OCI-LY3 (cell line): ENCODE results near the gene CACNA1C.

Experiments used
- H2AFZ ChIP-seq: fragments of 200-600, 300-600 bp; shearing (Covaris generic); 2 replicates; pipeline ENCODE4 v1.6.0; 2014; ENCODE audit warnings: antibody characterized with exemption, low read depth, low read length
- H3K27ac ChIP-seq: fragments of 200-600, 300-600 bp; sonication (generic); 2 replicates; pipeline ENCODE4 v1.5.1; 2014; ENCODE audit warnings: mild to moderate bottlenecking, low read length, moderate library complexity, mixed read lengths
- H3K27me3 ChIP-seq: fragments of 200-600, 300-600 bp; sonication (generic); 2 replicates; pipeline ENCODE4 v1.6.1; 2014; ENCODE audit warnings: low read depth, low read length, mixed read lengths
- H3K36me3 ChIP-seq: fragments of 200-600, 300-600 bp; sonication (generic); replicated peaks from 2 replicates; pipeline ENCODE3; 2014; ENCODE audit warnings: low read depth, low read length, mixed read lengths
- H3K4me1 ChIP-seq: fragments of 300-600, 200-600 bp; sonication (generic); 2 replicates; pipeline ENCODE4 v1.6.1; 2014; ENCODE audit warnings: low read length, mixed read lengths
- H3K4me2 ChIP-seq: fragments of 200-600, 300-600 bp; sonication (generic); 2 replicates; pipeline ENCODE4 v1.6.1; 2014; ENCODE audit warnings: low read length, mixed read lengths
- H3K4me3 ChIP-seq: fragments of 300-600, 200-600 bp; sonication (generic); 2 replicates; pipeline ENCODE4 v1.5.1; 2014; ENCODE audit warnings: antibody characterized with exemption, mild to moderate bottlenecking, low read length, moderate library complexity
- H3K79me2 ChIP-seq: fragments of 300-600, 200-600 bp; shearing (Covaris generic); 2 replicates; pipeline ENCODE4 v1.6.1; 2014; ENCODE audit warnings: mild to moderate bottlenecking, low read length, mixed read lengths
- H3K9ac ChIP-seq: fragments of 300-600, 200-600 bp; shearing (Covaris generic); 2 replicates; pipeline ENCODE4 v1.6.0; 2014; ENCODE audit warnings: mild to moderate bottlenecking, low read length, moderate library complexity
- H3K9me3 ChIP-seq: fragments of 200-600, 300-600 bp; shearing (Covaris generic); 2 replicates; pipeline ENCODE4 v1.6.1; 2014; ENCODE audit warnings: low read length, mixed read lengths; ENCODE audit not compliant: insufficient read depth
- H4K20me1 ChIP-seq: fragments of 200-600, 300-600 bp; sonication (generic); 2 replicates; pipeline ENCODE4 v1.6.1; 2016; ENCODE audit warnings: low read length, mixed read lengths; ENCODE audit not compliant: insufficient read depth
- CTCF ChIP-seq: fragments of 200-600, 300-600 bp; sonication (generic); IDR thresholded peaks from 2 replicates; pipeline ENCODE4 v1.5.1; 2014; ENCODE audit warnings: antibody characterized with exemption, low read length, low read depth
- EZH2phosphoT487 ChIP-seq: fragments of 200-600 bp; shearing (Covaris generic); IDR thresholded peaks from 2 replicates; pipeline ENCODE4 v1.6.1; 2018; ENCODE audit warnings: antibody characterized with exemption, mixed run types, low read depth

Gene CACNA1C

GRCh38 chr12:2586156-2587038 lies 533.6 kb downstream of the CACNA1C start:
- Histone ChIP-seq H3K9ac (no peak overlapping the region), H3K79me2 (no peaks in the 10 kb centered on the region), H3K27ac (no peak overlapping the region), H3K4me3 (no peak overlapping the region), H3K36me3 (no peaks in the 10 kb centered on the region), H2AFZ (no peak overlapping the region), H3K4me2 (no peak overlapping the region), H3K4me1 (peaks cover 6% of the 10 kb centered on the region; the same call in 1 of the 2 replicates), H3K9me3 (no peaks in the 10 kb centered on the region), H4K20me1 (no peaks in the 10 kb centered on the region), H3K27me3 (peaks cover 52% of the 10 kb centered on the region)
- no peak for TF ChIP-seq CTCF
- TF ChIP-seq EZH2phosphoT487, result no peak

- no peak overlapping the region for H3K27ac ChIP-seq
- TF ChIP-seq CTCF (0 out of 2 replicates have a peak, but pooled peaks have one; percentile 6), EZH2phosphoT487 (no peak)
- no peaks in the 10 kb centered on the region for H3K36me3 ChIP-seq
- no peak overlapping the region for H3K9ac ChIP-seq
- H3K4me2 ChIP-seq, result no peak overlapping the region
- H4K20me1 ChIP-seq, result no peaks in the 10 kb centered on the region
- H3K9me3 ChIP-seq, result peaks cover 6% of the 10 kb centered on the region; the same call in 1 of the 2 replicates
- no peaks in the 10 kb centered on the region for H3K79me2 ChIP-seq
- H3K4me1 ChIP-seq, result peaks cover 1% of the 10 kb centered on the region; the same call in 1 of the 2 replicates
- H3K4me3 ChIP-seq, result no peak overlapping the region
- peaks cover 44% of the 10 kb centered on the region for H3K27me3 ChIP-seq
- H2AFZ ChIP-seq, result no peak overlapping the region
These were observed 535.6 kb downstream of the CACNA1C start for GRCh38 chr12:2588345-2588744.

- Histone ChIP-seq H3K4me2 (no peak overlapping the region), H3K27ac (no peak overlapping the region), H3K4me1 (no peaks in the 10 kb centered on the region), H3K27me3 (peaks cover 39% of the 10 kb centered on the region), H3K4me3 (no peak overlapping the region), H4K20me1 (no peaks in the 10 kb centered on the region), H2AFZ (no peak overlapping the region), H3K79me2 (no peaks in the 10 kb centered on the region), H3K36me3 (no peaks in the 10 kb centered on the region), H3K9ac (no peak overlapping the region), H3K9me3 (peaks cover 14% of the 10 kb centered on the region)
- TF ChIP-seq CTCF (no peak), EZH2phosphoT487 (no peak)
These were observed 536.6 kb downstream of the CACNA1C start for GRCh38 chr12:2589381-2589780.

GRCh38 chr12:2593045-2593444 lies 540.3 kb downstream of the CACNA1C start:
- TF ChIP-seq EZH2phosphoT487 (no peak), CTCF (no peak)

More at GRCh38 chr12:2593045-2593444, 540.3 kb downstream of the CACNA1C start:
- H3K4me3 ChIP-seq, result no peak overlapping the region
- H3K27me3 ChIP-seq, result peaks cover 35% of the 10 kb centered on the region; the same call in 1 of the 2 replicates
- H3K4me1 ChIP-seq, result no peaks in the 10 kb centered on the region
- H3K36me3 ChIP-seq, result no peaks in the 10 kb centered on the region
- no peak overlapping the region for H2AFZ ChIP-seq
- H3K4me2 ChIP-seq, result no peak overlapping the region
- H4K20me1 ChIP-seq, result no peaks in the 10 kb centered on the region
- no peak overlapping the region for H3K27ac ChIP-seq
- H3K79me2 ChIP-seq, result no peaks in the 10 kb centered on the region
- H3K9me3 ChIP-seq, result peaks cover 18% of the 10 kb centered on the region
- no peak overlapping the region for H3K9ac ChIP-seq
